ENCODE results near the gene DPH2. TPM values are rescaled to one million over a fixed set of nuclear protein-coding genes. Genes with fewer than 3 reads are reported as not detected.

DPH2 gene
- total RNA-seq, 2 donors from 2014 or later = 20.5 to 23.0 TPM

- peaks cover 0 to 37% of the 10 kb centered on the region in 2 donors for H3K4me1 ChIP-seq
- peaks cover 0 to 3% of the 10 kb centered on the region in 2 donors for H3K27me3 ChIP-seq
- H3K27ac ChIP-seq = no peak overlapping the region
- no peak for TF ChIP-seq CTCF (IDR thresholded peaks at IDR 0.05)
- DNase-seq (ENCODE audit: low spot score) = no peak
- no peaks in the 10 kb centered on the region for H3K36me3 ChIP-seq
- H3K9me3 ChIP-seq = no peaks in the 10 kb centered on the region
- no peak overlapping the region for H3K4me3 ChIP-seq
Observed at GRCh38 chr1:43934986-43935324, 34.9 kb upstream of the DPH2 start.

GRCh38 chr1:43935711-43936427 is 33.9 kb upstream of the DPH2 start:
- Histone ChIP-seq H3K4me1 (peaks cover 0 to 37% of the 10 kb centered on the region in 2 donors), H3K27me3 (peaks cover 0 to 3% of the 10 kb centered on the region in 2 donors), H3K36me3 (no peaks in the 10 kb centered on the region), H3K27ac (no peak overlapping the region), H3K4me3 (peak overlapping the region; percentile 32 to 52), H3K9me3 (no peaks in the 10 kb centered on the region)
- DNase-seq (ENCODE audit: low spot score) = no peak
- no peak for TF ChIP-seq CTCF (IDR thresholded peaks at IDR 0.05)

- Histone ChIP-seq H3K9me3 (no peaks in the 10 kb centered on the region), H3K27ac (no peak overlapping the region), H3K27me3 (peaks cover 0 to 3% of the 10 kb centered on the region in 2 donors), H3K4me1 (peaks cover 0 to 37% of the 10 kb centered on the region in 2 donors), H3K36me3 (no peaks in the 10 kb centered on the region), H3K4me3 (peak overlapping the region; percentile 14 to 52)
- TF ChIP-seq CTCF (IDR thresholded peaks at IDR 0.05) = no peak
- no peak for DNase-seq (ENCODE audit: low spot score)
Observed at GRCh38 chr1:43936431-43937151, 33.2 kb upstream of the DPH2 start.

- Histone ChIP-seq H3K27ac (no peak overlapping the region), H3K9me3 (no peaks in the 10 kb centered on the region), H3K27me3 (peaks cover 0 to 3% of the 10 kb centered on the region in 2 donors), H3K4me3 (no peak overlapping the region), H3K4me1 (peaks cover 0 to 37% of the 10 kb centered on the region in 2 donors), H3K36me3 (no peaks in the 10 kb centered on the region)
- no peak for TF ChIP-seq CTCF (IDR thresholded peaks at IDR 0.05)
- DNase-seq (ENCODE audit: low spot score) = no peak
Observed at GRCh38 chr1:43937179-43937865, 32.5 kb upstream of the DPH2 start.

- H3K4me3 ChIP-seq = no peak overlapping the region
- peaks cover 0 to 31% of the 10 kb centered on the region in 2 donors for H3K4me1 ChIP-seq
- no peak overlapping the region for H3K27ac ChIP-seq
- H3K36me3 ChIP-seq = no peaks in the 10 kb centered on the region
- peaks cover 0 to 3% of the 10 kb centered on the region in 2 donors for H3K27me3 ChIP-seq
- no peaks in the 10 kb centered on the region for H3K9me3 ChIP-seq
- TF ChIP-seq CTCF (IDR thresholded peaks at IDR 0.05) = no peak
- no peak for DNase-seq (ENCODE audit: low spot score)
Observed at GRCh38 chr1:43938383-43938782, 31.4 kb upstream of the DPH2 start.
